ENCODE data around the gene SLC12A2.

- no peak for TF ChIP-seq CTCF (IDR thresholded peaks at IDR 0.05 in 8 of 11, conservative IDR thresholded peaks at IDR 0.05 in 3 of 11)
- TF ChIP-seq POLR2A (IDR thresholded peaks at IDR 0.05): no peak
- no peak for TF ChIP-seq POLR2AphosphoS5 (IDR thresholded peaks at IDR 0.05)
Measured at GRCh38 chr5:128093368-128093767, 9.8 kb downstream of the SLC12A2 start.
